NT2/D1 (cell line): ENCODE measurements around the gene CFAP43.

Source experiments
- DNase-seq: peaks from one replicate; pipeline ENCODE4 v3.0.0-alpha.2; 2011; ENCODE audit warnings: low read depth, low spot score
- H3K27me3 ChIP-seq: 2 replicates; pipeline ENCODE4 v1.6.0; 2011; ENCODE audit warnings: mild to moderate bottlenecking; ENCODE audit not compliant: insufficient read length, insufficient read depth
- H3K36me3 ChIP-seq: 2 replicates; pipeline ENCODE4 v1.6.1; 2011; ENCODE audit warnings: mild to moderate bottlenecking, low read length, mixed read lengths; ENCODE audit not compliant: insufficient read depth, insufficient read length
- H3K4me1 ChIP-seq: 2 replicates; pipeline ENCODE4 v1.5.1; 2011; ENCODE audit not compliant: insufficient read depth, insufficient read length
- H3K4me3 ChIP-seq: 2 replicates; pipeline ENCODE4 v1.5.1; 2011; ENCODE audit warnings: low read depth; ENCODE audit not compliant: insufficient read length
- H3K9ac ChIP-seq: 2 replicates; pipeline ENCODE4 v1.6.0; 2011; ENCODE audit warnings: low read depth; ENCODE audit not compliant: insufficient read length
- H3K9me3 ChIP-seq: 2 replicates; pipeline ENCODE4 v1.5.1; 2011; ENCODE audit warnings: mild to moderate bottlenecking, low read length; ENCODE audit not compliant: insufficient read depth
- SUZ12 ChIP-seq: IDR thresholded peaks from 2 replicates; pipeline ENCODE4 v1.6.1; 2011; ENCODE audit not compliant: insufficient read length, insufficient read depth; ENCODE audit errors: extremely low read depth
- YY1 ChIP-seq: IDR thresholded peaks from 2 replicates; pipeline ENCODE4 v1.6.1; 2011; ENCODE audit not compliant: insufficient read length, insufficient read depth
- ZNF274 ChIP-seq: IDR thresholded peaks from 2 replicates; pipeline ENCODE4 v1.6.1; 2011; ENCODE audit warnings: mild to moderate bottlenecking, low read depth, low read length

Gene CFAP43

DNA sequence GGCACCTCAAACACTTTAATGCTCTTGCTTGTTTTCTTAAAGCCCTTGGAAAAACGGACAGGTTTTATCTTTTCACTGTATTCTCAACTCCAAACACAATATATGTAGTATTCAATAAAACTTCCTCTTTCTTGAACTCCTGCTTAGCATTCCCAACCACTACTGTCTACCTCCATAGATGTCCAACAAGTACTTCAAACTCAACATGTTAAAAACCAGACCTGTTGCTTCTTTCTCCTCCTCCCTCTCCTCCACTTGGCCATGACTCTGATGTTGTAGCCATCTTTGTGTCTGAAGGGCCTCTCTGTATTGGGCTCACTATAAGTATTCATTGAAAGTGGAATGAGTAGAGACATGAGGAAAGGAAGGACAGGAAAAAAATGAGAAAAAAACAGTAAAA lies 130.3 kb downstream of the CFAP43 start:
- H3K36me3 ChIP-seq = no peaks in the 10 kb centered on the region
- no peak for DNase-seq
- TF ChIP-seq SUZ12 (no peak), ZNF274 (no peak), YY1 (no peak)
- H3K4me1 ChIP-seq = no peaks in the 10 kb centered on the region
- H3K9ac ChIP-seq = no peak overlapping the region
- H3K4me3 ChIP-seq = no peak overlapping the region
- H3K27me3 ChIP-seq = peaks cover 2% of the 10 kb centered on the region
- H3K9me3 ChIP-seq = peaks cover 4% of the 10 kb centered on the region

DNA sequence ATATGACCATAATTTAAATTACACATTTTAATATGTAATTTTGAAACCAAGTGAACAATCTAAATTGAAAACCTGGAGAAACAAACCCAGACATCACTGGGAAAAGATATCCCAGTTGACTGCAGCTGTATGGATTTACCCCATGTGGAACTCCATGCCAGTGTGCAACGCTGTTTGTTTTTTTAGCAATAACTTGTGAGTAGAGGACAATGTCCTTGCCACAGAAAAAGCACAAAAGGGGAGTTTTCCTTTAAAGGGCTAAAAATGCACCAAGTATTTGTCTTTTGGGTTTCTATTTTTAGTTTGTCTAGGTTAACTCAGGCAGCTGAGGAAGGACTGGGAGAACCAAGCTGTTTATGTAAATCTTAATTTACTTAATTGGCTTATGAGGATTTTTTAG lies 131.4 kb downstream of the CFAP43 start:
- H3K9ac ChIP-seq = no peak overlapping the region
- TF ChIP-seq ZNF274 (no peak), SUZ12 (no peak), YY1 (no peak)
- DNase-seq = no peak
- H3K4me1 ChIP-seq = no peaks in the 10 kb centered on the region
- H3K9me3 ChIP-seq = peaks cover 12% of the 10 kb centered on the region
- peaks cover 2% of the 10 kb centered on the region for H3K27me3 ChIP-seq
- H3K36me3 ChIP-seq = no peaks in the 10 kb centered on the region
- no peak overlapping the region for H3K4me3 ChIP-seq

- peaks cover 2% of the 10 kb centered on the region for H3K27me3 ChIP-seq
- TF ChIP-seq YY1 (no peak), ZNF274 (no peak), SUZ12 (no peak)
- no peaks in the 10 kb centered on the region for H3K4me1 ChIP-seq
- no peak for DNase-seq
- H3K4me3 ChIP-seq = no peak overlapping the region
- H3K9me3 ChIP-seq = peaks cover 12% of the 10 kb centered on the region
- no peak overlapping the region for H3K9ac ChIP-seq
- H3K36me3 ChIP-seq = no peaks in the 10 kb centered on the region
Measured at GRCh38 chr10:104099941-104100340, 132.2 kb downstream of the CFAP43 start.

DNA sequence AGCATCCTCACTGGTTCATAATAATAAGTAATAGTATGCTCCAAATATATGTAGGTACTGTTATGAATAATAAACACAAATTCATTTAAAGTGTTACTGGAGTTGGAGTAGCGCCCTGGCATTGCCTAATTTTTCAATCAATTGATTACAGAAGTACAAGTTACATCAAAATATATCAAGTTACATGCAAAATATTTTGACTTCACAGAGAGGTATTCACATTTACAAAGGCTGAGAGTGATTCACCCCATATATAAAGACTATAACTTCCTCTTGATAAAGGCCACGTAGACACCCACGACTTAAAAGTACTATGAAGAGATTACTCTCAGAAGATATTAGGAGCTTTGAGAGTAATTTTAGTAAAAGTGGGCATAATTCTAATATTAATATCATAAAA lies 132.9 kb downstream of the CFAP43 start:
- DNase-seq = no peak
- Histone ChIP-seq H3K9ac (no peak overlapping the region), H3K36me3 (no peaks in the 10 kb centered on the region), H3K9me3 (peaks cover 12% of the 10 kb centered on the region), H3K4me1 (no peaks in the 10 kb centered on the region), H3K27me3 (no peaks in the 10 kb centered on the region), H3K4me3 (no peak overlapping the region)
- TF ChIP-seq SUZ12 = no peak
- no peak for TF ChIP-seq YY1
- TF ChIP-seq ZNF274 = no peak

DNA sequence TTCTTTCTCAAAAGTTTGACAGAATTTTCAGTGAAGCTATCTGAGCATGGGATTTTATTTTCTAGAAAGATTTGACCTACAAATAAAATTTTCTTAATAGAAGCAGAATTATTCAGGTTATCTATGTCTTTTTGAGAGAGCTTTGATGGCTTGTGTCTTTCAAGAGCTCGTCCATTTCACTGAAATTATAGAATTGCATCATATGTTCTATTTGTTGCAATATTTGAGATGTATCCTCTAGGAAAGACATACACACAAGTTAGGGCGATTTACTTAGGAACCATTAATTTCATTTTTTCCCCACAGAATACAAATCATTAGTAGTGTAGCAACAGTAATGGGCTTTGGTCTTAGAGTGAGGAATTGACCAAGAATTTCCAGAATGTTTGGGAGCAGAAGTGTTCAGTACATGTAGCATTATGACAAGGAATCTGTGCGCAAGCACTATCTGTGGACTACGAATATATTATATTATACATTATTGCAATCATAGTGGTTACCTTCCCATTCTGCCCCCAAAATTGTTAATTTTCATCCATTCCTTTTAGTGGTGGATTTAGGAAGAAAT lies 133.7 kb downstream of the CFAP43 start:
- Histone ChIP-seq H3K9ac (no peak overlapping the region), H3K9me3 (peaks cover 12% of the 10 kb centered on the region), H3K36me3 (no peaks in the 10 kb centered on the region), H3K4me3 (no peak overlapping the region), H3K27me3 (no peaks in the 10 kb centered on the region), H3K4me1 (no peaks in the 10 kb centered on the region)
- TF ChIP-seq ZNF274 (no peak), SUZ12 (no peak), YY1 (no peak)
- no peak for DNase-seq

DNA sequence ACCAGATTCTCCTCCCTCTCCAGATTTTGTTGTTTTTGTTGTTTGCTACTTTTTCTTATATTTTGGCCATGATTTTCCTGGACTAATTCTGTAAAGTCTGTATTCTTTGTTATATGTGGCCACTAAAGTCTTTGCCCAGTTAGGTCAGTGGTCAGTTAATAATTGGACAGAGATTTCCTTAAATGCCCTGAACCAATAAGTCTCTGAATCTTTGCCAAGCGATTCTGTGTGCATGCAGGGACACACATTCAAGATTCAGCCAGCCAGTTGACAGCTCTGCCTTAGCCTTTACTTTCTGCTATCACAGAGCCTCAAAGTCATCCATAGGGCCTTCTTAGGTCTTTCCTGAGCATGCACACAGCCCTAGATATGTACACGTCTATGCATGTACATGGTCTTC lies 135.5 kb downstream of the CFAP43 start:
- Histone ChIP-seq H3K4me3 (no peak overlapping the region), H3K27me3 (no peaks in the 10 kb centered on the region), H3K9ac (no peak overlapping the region), H3K36me3 (no peaks in the 10 kb centered on the region), H3K4me1 (no peaks in the 10 kb centered on the region), H3K9me3 (peaks cover 12% of the 10 kb centered on the region)
- no peak for DNase-seq
- TF ChIP-seq ZNF274 (no peak), SUZ12 (no peak)

DNA sequence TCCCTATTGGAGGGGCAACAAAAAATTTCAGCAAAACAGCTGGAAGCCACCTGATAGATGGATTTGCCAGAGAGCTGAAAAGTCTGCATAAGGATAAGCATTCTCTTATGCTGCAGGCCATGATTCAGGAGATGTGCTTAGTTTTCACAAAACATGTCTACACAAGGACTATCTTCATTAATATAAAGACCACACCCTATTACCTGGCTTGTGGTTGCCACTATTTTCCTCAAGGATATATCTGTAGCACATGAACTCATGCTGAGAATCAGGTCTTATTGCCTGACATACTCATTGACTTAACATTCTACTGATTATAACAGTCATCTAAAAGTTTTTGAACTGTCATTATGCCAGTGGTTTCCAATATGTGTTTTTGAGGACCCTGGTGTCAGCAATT lies 139.4 kb downstream of the CFAP43 start:
- Histone ChIP-seq H3K9ac (no peak overlapping the region), H3K4me3 (no peak overlapping the region), H3K27me3 (no peaks in the 10 kb centered on the region), H3K9me3 (peaks cover 12% of the 10 kb centered on the region), H3K36me3 (no peaks in the 10 kb centered on the region), H3K4me1 (no peaks in the 10 kb centered on the region)
- no peak for TF ChIP-seq ZNF274
- no peak for TF ChIP-seq SUZ12
- no peak for TF ChIP-seq YY1
- DNase-seq = no peak

DNA sequence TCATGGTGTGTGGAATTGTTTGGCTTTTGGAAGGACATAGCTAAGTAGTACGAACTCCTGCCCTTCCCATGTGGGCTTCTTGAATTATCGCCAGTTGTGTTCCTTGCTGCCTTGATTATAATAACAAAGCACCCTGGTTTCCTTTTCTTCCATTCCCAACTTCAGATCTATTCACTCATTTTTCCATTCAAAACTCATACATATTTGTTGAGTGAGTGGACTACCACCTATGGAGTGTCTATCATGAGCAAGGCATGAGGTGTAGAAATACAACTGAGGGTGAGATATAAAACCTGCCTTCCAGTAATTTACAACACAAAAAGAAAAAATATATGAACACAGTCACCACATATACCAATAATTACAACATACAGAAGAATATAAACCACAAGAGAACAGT lies 141.6 kb downstream of the CFAP43 start:
- Histone ChIP-seq H3K27me3 (no peaks in the 10 kb centered on the region), H3K4me1 (no peaks in the 10 kb centered on the region), H3K4me3 (no peak overlapping the region), H3K9me3 (no peaks in the 10 kb centered on the region), H3K36me3 (no peaks in the 10 kb centered on the region), H3K9ac (no peak overlapping the region)
- DNase-seq = no peak
- TF ChIP-seq SUZ12 = no peak
